DMS114 treated with DMSO at 0.1 percent for 48 hours (cell line): ENCODE measurements around the gene CSMD2.
"Not testable (repeated sequence)": the region's sequence is repeated elsewhere in the genome, so short reads cannot be mapped to it uniquely, and the experiment has no call there.

Source experiments
- DNase-seq: peaks from one replicate; lab custom pipeline; 2025; ENCODE audit not compliant: unreplicated experiment; lab: John Stamatoyannopoulos, UW

CSMD2 gene

DNA sequence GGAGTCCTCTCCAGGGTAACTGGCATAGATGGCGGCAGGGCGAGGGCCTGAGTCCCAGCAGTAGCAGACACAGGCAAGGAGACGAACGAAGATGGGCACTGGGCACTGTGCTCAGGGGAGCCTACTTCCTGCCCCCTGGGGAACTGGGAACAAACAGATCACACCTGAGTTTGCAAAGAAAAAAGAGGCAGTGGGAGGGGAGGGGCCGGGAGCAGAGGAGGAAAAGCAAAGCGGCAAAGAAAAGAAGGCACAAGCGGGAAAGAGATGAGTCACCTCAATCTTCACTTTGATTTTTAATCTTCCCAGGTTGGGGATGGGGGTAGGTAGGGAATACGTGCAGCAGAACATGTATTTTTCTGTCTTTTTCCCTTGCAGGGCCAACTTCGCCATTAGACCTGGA lies 648.6 kb downstream of the CSMD2 start:
- no peak for DNase-seq

DNA sequence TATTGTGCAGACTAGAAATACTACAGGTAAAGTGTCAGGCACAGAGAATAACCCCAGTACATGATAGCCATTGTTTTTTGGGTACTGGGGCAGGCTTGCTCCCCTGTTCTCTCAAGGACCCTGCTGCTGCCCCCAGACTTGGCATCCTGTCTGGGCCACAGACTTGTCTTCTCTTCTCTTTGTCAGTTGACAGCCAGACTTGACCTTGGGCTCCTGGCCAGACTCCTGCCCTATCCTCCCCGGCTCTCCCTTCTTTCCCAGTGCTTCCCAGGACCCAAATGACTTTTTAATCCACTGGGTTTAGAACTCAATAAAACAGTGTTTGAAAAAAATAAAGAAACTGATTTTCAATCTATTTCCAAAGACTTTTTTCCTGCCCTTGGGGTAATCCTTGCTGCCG lies 649.4 kb downstream of the CSMD2 start:
- DNase-seq, result no peak

DNA sequence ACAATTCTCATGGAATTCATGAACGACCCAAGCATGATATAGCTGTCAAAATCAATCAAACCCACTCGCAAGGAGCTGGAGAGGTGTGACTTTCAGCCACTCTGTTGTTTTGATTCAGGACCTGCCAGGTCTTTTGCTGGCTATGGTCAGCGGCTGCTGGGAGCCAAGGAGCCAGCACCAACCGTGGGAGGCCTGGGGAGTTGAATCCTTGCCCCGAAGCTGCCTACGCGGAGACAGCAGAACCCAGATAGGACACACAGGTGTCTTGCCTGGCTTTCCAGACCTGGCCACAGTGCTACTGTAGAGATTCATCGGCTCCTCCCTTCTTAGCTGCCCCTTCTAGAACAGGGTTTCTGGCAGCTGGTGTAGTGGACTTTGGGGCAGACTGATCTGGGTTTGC lies 649.9 kb downstream of the CSMD2 start:
- DNase-seq, result no peak

DNA sequence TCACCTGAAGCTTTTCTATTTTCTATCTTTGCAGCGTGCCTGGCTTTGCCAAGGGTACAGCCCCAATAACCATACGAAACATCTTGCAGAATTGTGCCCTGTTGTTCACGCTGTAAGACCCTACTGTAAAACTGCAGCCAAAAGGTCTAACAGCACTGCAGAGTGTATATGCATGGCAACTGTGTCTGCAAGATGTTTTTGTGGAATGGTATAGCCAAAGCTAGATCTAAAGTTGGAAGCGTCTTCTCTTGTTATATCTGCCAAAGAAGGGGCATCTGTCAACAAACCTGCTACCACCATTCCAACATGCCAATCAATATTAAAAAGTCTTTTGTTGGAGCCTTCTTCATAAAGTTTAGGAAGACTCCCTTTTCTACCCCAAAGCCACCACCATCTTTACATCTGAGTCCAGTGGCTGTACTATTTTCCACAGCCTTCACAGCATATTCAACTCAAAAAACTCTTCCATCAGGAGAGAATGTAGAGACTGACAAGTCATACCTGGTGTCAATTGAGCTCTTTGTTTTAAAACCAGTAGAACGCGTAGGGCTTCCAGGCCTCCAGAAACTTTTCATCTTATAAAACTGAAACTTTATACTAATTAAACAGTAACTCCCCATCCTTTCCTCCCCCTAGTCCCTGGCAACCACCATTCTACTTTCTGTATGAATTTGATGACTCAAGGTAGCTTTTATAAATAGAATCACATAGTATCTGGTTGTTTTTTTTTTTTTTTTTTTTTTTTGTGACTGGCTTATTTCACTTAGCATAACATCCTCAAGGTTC lies 652.6 kb downstream of the CSMD2 start:
- no peak for DNase-seq

DNA sequence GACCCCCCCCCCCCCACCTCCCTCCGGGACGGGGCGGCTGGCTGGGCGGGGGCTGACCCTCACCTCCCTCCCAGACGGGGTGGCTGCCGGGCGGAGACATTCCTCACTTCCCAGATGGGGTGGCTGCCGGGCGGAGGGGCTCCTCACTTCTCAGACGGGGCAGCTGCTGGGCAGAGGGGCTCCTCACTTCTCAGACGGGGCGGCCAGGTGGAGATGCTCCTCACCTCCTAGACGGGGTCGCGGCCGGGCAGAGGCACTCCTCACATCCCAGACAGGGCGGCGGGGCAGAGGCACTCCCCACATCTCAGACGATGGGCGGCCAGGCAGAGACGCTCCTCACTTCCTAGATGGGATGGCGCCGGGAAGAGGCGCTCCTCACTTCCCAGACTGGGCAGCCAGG lies 655.8 kb downstream of the CSMD2 start:
- DNase-seq, result not testable (repeated sequence)

DNA sequence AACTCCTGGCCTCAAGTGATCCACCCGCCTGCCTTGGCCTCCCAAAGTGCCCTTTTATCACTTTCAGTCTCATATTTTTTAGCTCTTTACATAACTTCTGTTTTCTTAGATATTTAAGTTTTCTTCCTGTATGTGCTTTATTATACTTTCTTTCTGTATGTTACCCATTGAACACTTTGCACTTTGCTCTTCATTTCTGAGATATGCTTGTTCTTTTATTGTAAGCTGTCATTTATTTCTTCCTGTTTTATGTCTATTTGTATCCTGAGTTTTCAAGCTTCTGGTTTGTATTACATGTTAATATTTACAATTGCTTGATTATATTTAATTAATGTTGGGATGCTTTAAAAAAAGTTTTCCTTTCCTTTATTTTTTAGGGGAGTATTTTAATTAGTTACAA lies 656.9 kb downstream of the CSMD2 start:
- DNase-seq, result no peak

DNA sequence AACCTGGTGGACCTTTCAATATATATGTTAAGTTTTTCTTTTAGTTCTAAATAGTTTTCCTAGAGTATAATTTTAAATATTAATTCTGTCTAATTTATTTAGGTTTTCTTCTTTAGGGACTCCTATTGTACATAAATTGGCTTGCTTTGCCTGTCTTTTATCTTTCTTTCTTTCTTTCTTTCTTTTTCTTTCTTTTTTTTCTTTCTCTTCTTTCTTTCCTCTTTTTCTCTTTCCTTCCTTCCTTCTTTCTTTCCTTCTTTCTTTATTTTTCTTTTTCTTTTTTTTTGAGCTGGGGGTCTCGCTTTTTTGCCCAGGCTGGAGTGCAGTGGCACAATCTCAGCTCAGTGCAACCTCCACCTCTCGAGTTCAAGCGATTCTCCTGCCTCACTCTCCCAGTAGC lies 657.4 kb downstream of the CSMD2 start:
- DNase-seq, result no peak

DNA sequence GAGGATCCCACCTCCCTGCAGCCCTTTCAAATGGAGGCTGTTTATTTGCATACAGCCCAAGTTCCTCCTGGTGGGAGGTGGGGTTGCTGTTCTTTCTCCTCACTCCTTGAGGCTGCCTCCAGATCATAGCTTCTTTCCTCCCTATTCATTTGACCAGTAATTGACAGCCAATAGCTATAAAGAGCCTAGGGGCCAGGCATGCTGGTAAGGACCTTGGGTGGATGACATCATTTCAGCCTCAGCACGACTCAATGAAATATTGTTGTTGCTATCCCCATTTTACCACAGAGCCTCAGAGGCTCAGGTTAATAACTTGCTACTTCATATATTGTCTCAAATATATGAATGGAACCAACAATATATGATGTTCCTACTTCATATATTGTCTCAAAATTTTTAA lies 661.5 kb downstream of the CSMD2 start:
- DNase-seq, result no peak

DNA sequence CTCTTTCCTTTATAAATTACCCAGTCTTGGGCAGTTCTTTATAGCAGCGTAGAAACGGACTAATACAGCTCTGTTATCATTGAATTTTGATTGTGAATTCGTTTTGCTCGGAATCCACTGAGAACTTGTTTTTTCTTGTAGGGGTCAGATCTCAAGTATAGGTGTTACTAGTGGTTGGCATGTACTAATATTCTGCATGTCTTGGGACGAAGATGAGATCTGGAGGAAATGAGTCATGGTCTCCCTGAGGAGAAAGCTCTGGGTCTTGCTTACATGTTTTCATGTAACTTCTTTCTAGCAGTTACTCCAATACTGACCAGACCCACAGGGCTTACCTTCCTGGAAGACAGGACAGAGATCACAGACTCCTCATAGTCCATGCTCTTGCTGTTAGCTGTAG lies 662.3 kb downstream of the CSMD2 start:
- no peak for DNase-seq

DNA sequence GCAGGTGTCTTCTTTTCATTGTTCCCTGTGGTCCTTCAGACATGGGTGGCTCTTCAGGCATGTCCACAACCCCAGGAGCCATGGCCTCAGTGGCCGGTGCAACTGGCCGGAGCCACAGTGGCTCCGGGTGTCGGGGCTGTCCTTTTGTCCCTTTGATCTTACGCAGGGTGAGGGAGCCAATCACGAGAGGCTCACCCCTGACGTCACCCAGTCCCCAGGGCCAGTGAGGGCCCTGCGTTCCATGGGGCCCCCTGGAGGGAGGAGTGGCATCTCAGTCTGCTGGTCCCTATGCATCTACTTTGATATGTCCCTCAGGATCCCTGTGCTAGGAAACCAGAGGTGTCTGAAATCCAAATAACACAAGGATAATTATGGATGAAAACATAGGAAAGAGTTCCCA lies 663.3 kb downstream of the CSMD2 start:
- DNase-seq, result no peak

DNA sequence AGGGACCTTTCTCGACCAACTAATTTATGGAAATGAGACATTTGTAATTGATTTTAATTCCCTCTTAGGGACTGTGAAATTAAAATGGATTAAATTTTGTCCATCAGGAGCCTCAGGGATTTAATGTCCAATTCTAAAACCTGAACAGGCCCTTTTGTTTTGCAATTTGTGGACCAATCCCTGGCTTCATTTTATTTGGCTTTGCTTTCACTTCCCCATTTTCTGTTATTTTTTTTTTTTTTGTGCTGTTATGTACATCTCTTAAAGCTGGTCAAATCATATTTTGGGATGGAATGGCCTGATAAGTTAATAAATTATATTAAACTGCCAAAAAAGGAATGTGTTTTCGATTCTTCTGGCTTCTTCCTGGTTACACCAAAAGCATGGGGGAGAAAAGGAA lies 663.7 kb downstream of the CSMD2 start:
- no peak for DNase-seq

DNA sequence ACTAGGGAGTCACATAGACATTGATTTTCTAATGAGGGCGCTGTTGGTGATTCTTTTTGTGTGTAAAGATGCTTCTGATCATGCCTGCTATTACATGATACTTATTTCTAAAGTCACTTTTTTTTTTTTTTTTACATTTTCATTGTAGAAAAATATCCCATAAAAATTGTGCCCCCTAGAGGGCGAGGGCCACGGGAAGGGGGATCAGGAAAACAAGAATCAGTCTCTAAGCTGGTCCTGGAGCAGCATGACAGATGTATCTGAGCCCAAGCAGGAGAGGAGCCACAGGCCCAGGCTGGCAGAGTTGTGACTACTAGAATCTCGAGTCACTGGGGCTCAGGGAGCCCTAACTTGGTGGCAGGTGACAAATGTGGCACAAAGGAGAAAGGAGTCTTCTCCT lies 664.5 kb downstream of the CSMD2 start:
- no peak for DNase-seq

DNA sequence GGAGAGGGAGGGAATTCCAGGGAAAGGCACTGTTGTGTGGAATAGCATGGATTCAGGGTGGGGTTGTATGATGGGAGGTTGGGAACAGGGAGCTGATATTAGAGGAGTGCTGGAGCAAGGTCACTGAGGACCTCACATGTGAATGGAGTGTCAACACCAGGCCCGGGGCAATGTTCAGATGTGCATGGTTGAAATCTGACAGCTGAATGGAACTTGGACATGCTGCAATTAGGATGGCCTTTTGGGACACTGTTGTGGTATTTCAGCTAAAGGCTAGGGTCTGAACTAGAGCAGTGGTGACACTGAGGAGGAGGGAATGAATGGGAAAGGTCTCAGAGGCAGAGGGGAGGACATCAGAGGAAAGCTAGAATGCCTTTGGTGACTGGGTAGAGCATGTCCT lies 667.6 kb downstream of the CSMD2 start:
- DNase-seq, result no peak

DNA sequence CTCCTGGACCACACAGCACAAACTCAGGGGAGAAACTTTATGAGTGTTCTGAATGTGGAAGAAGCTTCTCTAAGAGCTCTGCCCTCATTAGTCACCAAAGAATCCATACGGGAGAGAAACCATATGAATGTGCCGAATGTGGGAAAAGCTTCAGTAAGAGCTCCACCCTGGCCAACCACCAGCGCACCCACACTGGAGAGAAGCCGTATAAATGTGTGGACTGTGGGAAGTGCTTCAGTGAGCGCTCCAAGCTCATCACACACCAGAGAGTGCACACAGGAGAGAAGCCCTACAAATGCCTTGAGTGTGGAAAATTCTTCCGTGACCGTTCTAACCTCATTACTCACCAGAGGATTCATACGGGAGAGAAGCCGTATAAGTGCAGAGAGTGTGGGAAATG lies 670.1 kb downstream of the CSMD2 start:
- DNase-seq, result no peak

DNA sequence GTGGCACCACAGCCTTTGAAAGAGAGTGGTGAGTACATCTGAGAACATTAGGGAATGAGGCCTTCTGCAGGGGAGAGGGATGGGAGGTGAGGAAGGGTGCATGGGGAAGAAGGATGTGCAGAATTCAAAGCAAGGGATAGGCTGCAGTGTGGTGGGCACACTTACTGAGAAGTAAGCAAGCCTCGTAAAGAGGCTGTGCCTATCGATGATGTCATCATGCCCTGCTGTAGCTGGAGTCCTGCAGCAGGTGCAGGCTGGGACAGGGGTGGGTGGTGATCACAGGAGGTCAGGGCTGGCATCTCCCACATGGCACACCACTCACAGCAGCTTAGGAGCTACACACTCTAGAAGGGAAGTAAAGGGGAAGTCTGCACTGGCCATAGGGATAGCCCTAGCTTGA lies 676.4 kb downstream of the CSMD2 start:
- no peak for DNase-seq

DNA sequence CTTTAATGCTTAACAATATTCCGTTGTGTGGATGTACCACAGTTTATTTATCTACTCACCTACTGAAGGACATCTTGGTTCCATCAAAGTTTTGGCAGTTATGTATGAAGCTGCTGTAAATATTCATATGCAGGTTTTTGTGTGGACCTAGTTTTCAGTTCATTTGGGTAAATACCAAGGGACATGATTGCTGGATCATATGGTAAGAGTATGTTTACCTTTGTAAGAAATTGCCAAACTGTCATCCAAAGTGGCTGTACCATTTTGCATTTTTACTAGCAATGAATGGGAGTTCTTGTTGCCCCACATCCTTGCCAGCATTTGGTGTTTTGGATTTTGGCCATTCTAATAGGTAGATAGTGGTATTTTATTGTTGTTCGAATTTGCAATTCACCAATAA lies 682.6 kb downstream of the CSMD2 start:
- DNase-seq, result no peak

DNA sequence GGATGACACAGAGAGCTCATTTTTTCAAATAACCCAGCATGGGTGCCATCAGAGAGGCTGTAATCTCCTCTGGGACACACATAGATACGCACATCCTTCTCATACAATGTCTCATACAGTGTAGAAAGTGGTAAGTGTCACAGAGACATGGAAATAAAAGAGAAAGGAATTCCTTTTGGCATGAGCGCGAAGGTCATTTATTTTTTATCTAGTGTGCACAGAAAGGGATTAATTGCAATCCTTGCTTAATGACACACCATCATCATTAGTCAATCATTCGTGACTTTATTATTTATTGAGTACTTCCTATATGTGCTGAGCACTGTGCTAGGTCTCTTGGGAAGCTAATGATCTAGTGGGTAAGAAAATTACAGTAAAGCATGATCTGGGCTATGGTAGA lies 687.6 kb downstream of the CSMD2 start:
- no peak for DNase-seq

DNA sequence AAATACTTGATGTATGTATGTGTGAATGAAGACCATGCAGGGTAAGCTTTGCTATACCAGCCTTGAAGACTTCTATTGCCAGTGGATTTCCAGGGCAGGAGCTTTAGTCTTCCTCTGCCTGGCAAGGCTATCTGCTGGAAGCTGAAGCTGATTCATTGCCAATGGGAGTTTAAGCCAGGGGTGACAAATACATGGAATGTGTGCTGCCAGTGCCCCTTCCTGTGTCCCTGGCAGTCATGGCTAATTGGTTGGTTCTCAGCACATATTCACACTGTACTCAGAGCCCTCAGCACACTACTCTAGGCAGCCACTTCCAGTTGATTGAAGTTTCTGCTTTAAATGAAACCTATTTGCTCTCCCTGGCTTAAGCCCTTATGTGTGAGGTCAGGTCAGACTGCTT lies 691.1 kb downstream of the CSMD2 start:
- no peak for DNase-seq

DNA sequence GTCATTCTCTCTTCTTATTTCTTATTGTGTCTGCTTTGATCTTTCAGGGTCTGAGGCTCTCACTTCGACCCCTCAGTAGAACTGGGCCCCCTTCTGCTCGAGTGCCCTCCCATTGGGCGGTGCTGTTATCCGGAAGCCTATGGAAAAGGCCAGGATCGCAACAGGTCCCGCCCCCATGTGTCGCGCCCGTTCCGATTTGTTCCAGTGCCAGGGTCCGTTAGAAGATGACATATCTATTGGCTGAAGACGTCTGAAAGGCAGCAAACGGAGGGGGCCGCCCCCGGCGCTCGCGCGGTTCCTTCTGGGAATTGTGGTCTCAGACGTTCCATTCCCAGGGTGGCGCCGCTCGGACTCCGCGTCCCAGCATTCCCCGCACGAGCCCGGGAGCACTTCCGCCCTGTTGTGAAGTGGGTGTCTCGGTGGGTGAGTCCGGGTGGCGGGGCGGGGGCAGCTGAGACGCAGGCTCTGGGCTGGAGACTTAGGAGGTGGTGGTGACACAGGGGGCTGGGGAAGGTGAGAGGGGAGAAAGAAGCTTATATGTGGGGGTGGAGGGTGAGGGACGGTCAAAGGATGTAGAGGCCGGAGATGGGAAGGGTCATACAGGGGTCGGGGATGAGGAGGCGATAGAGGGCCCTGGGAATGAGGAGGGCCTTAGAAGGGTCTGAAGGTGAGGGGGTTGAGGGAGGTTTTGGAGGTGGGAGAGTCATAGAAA lies 692.6 kb downstream of the CSMD2 start, which contains the start of gene ZSCAN20:
Gene ZSCAN20 (plus strand): TSS at position 377 of the 712 bp plus-strand sequence. CDS start 6,644 bp downstream, outside the sequence.
- DNase-seq, result peak; percentile 99

DNA sequence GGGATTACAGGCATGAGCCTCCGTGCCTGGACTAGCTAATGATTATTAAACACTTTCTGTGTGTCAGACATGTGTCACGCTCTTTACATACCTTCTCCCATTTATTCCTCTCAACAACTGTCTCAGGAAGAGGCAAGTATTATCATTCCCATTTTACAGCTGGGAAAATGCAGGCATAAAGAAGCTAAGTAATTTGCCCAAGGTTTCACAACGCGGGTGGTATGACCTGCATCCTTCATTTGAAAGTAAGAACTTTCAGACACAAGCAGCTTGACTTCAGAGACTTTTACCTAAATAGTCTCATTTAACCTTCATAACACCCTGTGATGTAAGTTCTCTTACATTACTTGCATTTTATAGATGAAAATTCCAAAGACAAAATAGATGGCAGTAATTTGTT lies 693.6 kb downstream of the CSMD2 start:
- DNase-seq, result no peak

DNA sequence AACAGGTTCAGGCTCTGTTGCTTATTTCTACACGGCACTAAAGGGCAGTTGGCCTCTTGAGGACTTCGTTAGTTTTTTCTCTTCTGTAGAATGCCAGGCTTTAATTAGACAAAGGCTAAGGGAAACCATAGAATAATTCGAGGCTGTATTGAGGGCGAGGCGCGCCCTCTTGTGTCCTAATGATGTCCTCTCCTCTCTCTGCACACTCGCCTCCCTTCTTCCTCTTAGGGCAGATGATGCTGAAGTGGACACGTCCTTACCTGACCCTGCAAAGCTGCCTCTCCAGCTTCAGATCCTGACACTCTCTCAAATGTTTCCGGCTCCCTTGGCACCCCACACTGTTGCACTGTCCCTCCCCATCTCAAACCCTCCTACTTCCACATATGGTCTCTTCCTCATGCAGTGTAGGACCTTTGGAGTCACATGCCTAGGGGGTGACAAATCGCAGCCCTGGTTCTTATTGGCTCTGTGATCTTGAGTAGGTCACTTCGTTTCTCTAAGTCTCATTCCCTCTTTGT lies 694.5 kb downstream of the CSMD2 start:
- DNase-seq, result peak; percentile 71

DNA sequence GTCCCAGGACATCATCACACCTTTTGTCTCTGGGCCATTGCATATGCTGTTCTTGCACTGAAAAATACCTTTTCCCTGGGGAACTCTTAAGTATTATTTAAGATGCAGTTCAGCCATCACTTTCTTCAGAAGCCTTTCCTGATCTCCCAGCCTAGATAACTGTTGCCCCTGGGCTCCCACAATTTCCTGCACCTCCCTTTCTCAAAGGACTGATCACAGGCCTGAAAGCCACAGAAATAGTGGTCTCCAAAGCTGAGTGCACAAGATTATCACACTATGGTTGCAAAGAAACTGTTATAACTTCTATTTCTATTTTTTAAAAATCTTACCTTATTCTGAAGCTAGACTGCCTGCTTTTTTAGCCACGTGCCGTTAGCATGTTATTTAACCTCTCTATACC lies 695.3 kb downstream of the CSMD2 start:
- no peak for DNase-seq
